Activated gamma-delta T cell treated with Interleukin-2 at 50 U/mL for 16 hours (primary cell): ENCODE results near the gene SUSD3.

Experiments
- DNase-seq: peaks from one replicate; pipeline ENCODE4 v3.0.0-alpha.2; 2020

SUSD3 gene

GRCh38 chr9:93053781-93054331, 4.6 kb upstream of the SUSD3 start:
- no peak for DNase-seq

- DNase-seq, result no peak
Observed at GRCh38 chr9:93054758-93055704, 3.5 kb upstream of the SUSD3 start.

- DNase-seq, result no peak
Observed at GRCh38 chr9:93057042-93057702, 1.3 kb upstream of the SUSD3 start.

GRCh38 chr9:93057703-93058354, 672 bp upstream of the SUSD3 start:
- DNase-seq, result peak; percentile 35

- DNase-seq, result no peak
Observed at GRCh38 chr9:93059011-93059714, 662 bp downstream of the SUSD3 start.

GRCh38 chr9:93059715-93060578, 1.4 kb downstream of the SUSD3 start:
- DNase-seq, result no peak

GRCh38 chr9:93060746-93061259, 2.3 kb downstream of the SUSD3 start:
- no peak for DNase-seq

GRCh38 chr9:93061260-93061751, 2.8 kb downstream of the SUSD3 start:
- DNase-seq, result no peak

- DNase-seq, result no peak
Observed at GRCh38 chr9:93061791-93062763, 3.6 kb downstream of the SUSD3 start.

- peak; percentile 92 for DNase-seq
Observed at GRCh38 chr9:93064392-93065134, 6.1 kb downstream of the SUSD3 start.

- no peak for DNase-seq
Observed at GRCh38 chr9:93065135-93065720, 6.7 kb downstream of the SUSD3 start.

GRCh38 chr9:93066978-93067603, 8.6 kb downstream of the SUSD3 start:
- DNase-seq, result no peak

GRCh38 chr9:93068956-93069355, 10.5 kb downstream of the SUSD3 start:
- DNase-seq, result no peak

- no peak for DNase-seq
Observed at GRCh38 chr9:93071464-93071863, 13.0 kb downstream of the SUSD3 start.

GRCh38 chr9:93072383-93072795, 13.9 kb downstream of the SUSD3 start:
- peak; percentile 59 for DNase-seq

- no peak for DNase-seq
Observed at GRCh38 chr9:93076101-93076791, 17.7 kb downstream of the SUSD3 start.

GRCh38 chr9:93076792-93077128, 18.3 kb downstream of the SUSD3 start:
- DNase-seq, result no peak

GRCh38 chr9:93077367-93077766, 18.9 kb downstream of the SUSD3 start:
- no peak for DNase-seq
